ENCODE data around the gene BIN1. TPM values are rescaled to one million over a fixed set of nuclear protein-coding genes. Genes with fewer than 3 reads are reported as not detected.

BIN1 gene
- total RNA-seq, 4 donors from 2014 or later: 36.1 to 101 (median 53.9) TPM

DNA sequence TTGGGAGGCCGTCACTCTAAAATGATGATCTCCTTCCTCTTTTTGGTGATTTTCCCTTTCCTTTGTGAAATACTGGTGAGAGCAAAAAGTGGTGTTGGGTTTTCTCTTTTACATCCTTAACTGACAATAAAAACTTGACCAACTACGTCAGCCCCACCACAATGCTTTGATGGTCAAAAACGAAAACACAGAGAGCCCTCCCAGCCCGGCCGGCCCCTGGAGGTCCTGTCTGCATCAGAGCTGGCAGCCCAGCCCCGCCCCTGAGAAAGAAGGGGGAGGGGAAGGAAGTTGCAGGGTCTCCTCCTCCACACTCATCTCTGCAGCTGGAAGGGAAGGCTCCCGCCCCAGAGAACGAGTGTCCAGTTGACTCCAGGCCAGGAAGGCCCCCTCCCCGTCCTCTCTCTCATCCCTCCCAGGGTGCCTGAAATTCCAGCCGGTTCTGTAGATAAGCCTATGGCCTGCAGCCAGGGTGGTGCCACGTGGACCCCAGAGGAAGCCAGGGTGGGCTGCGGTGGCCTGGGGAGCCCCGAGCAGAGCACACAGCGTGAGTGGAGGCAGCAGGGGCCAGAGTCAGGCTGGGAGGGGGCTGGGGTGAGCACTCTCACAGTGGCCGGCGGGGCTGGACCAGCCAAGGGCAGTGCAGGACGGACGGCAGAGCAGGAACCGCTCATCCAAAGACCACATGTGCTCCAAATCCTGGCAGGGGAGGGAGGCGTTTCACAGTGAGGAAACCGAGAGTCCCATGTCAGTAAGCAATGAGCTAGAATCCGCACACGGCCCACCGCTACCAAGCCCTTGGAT is 19.8 kb downstream of the BIN1 start:
- H3K27ac ChIP-seq: peak overlapping the region in 3 of 4 donors; percentile 78 to 81 (median 78)
- H3K36me3 ChIP-seq: no peaks in the 10 kb centered on the region
- no peaks in the 10 kb centered on the region for H3K27me3 ChIP-seq
- H3K9me3 ChIP-seq: no peaks in the 10 kb centered on the region
- 18 to 26% methylated on average over 3 to 11 of the region's 24 CpGs for WGBS, 2 donors (ENCODE audit: low coverage in 1 of 2)
- TF ChIP-seq, protein P1, sequence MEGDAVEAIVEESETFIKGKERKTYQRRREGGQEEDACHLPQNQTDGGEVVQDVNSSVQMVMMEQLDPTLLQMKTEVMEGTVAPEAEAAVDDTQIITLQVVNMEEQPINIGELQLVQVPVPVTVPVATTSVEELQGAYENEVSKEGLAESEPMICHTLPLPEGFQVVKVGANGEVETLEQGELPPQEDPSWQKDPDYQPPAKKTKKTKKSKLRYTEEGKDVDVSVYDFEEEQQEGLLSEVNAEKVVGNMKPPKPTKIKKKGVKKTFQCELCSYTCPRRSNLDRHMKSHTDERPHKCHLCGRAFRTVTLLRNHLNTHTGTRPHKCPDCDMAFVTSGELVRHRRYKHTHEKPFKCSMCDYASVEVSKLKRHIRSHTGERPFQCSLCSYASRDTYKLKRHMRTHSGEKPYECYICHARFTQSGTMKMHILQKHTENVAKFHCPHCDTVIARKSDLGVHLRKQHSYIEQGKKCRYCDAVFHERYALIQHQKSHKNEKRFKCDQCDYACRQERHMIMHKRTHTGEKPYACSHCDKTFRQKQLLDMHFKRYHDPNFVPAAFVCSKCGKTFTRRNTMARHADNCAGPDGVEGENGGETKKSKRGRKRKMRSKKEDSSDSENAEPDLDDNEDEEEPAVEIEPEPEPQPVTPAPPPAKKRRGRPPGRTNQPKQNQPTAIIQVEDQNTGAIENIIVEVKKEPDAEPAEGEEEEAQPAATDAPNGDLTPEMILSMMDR (IDR thresholded peaks at IDR 0.05): no peak
- TF ChIP-seq POLR2A (IDR thresholded peaks at IDR 0.05) (no peak), POLR2AphosphoS5 (IDR thresholded peaks at IDR 0.05) (no peak), EP300 (IDR thresholded peaks at IDR 0.05) (no peak)
- peak overlapping the region in 1 of 2 donors; percentile 34 for H3K4me3 ChIP-seq
- H3K4me1 ChIP-seq: peaks cover 0 to 84% (median 42%) of the 10 kb centered on the region in 3 donors
- ATAC-seq: peak; percentile 44

- Histone ChIP-seq H3K27ac (peak overlapping the region in 3 of 4 donors; percentile 78 to 82 (median 78)), H3K9me3 (no peaks in the 10 kb centered on the region), H3K27me3 (no peaks in the 10 kb centered on the region), H3K4me1 (peaks cover 0 to 97% (median 56%) of the 10 kb centered on the region in 3 donors), H3K4me3 (no peak overlapping the region), H3K36me3 (no peaks in the 10 kb centered on the region)
- 45 to 100% methylated on average over 2 of the region's 9 CpGs for WGBS, 2 donors (ENCODE audit: low coverage in 1 of 2)
- TF ChIP-seq POLR2AphosphoS5 (IDR thresholded peaks at IDR 0.05) (no peak), POLR2A (IDR thresholded peaks at IDR 0.05) (no peak), EP300 (IDR thresholded peaks at IDR 0.05) (no peak)
- TF ChIP-seq, protein P1 (IDR thresholded peaks at IDR 0.05): no peak
- ATAC-seq: no peak
These were observed 21.7 kb downstream of the BIN1 start for GRCh38 chr2:127085317-127085681.

DNA sequence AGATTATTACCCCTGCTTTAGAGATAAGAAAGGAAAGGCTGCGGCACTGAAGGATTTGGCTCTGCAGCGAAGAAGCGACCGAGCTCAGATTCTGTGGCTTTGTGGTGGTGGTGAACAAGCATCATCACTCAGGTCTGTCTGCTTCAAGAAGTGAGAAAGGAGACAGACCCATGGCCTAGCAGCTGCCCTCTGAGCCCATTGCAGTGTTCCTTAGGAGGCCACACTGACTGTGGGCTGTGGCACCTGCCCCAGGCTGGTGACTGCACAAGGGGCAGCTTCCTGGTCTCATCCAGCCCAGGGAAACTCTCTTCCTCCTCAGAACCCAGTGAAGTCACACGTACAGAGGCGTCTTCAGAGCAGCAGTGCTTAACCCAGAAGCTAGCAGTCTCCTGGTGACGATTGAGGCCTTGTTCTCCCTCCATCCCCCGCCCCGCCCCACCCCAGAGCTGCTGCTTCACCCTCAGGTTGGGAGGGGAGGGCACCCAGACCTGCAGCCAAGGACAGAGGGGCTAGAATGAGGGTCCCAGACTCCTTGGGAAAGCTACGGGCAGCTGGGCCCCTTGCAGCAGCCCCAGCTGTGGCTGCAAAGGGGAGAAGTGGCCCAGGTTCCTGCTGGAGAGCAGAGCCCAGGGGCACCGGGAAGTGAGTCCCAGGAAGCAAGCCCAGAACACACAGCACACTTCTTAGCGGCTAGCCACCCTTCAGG is 22.2 kb downstream of the BIN1 start:
- 40 to 42% methylated on average over 2 of the region's 12 CpGs for WGBS, 2 donors (ENCODE audit: low coverage in 1 of 2)
- Histone ChIP-seq H3K27ac (peak overlapping the region in 3 of 4 donors; percentile 78 to 82 (median 78)), H3K27me3 (no peaks in the 10 kb centered on the region), H3K4me1 (peaks cover 0 to 96% (median 56%) of the 10 kb centered on the region in 3 donors), H3K9me3 (no peaks in the 10 kb centered on the region), H3K4me3 (peak overlapping the region in 1 of 2 donors; percentile 8), H3K36me3 (no peaks in the 10 kb centered on the region)
- no peak for TF ChIP-seq POLR2AphosphoS5 (IDR thresholded peaks at IDR 0.05)
- no peak for TF ChIP-seq POLR2A (IDR thresholded peaks at IDR 0.05)
- TF ChIP-seq, protein P1 (IDR thresholded peaks at IDR 0.05): no peak
- no peak for TF ChIP-seq EP300 (IDR thresholded peaks at IDR 0.05)
- ATAC-seq: no peak

- TF ChIP-seq EP300 (IDR thresholded peaks at IDR 0.05): no peak
- no peak for TF ChIP-seq POLR2A (IDR thresholded peaks at IDR 0.05)
- TF ChIP-seq, protein P1 (IDR thresholded peaks at IDR 0.05): peak in 2 of 4 experiments; percentile 13 to 55
- TF ChIP-seq POLR2AphosphoS5 (IDR thresholded peaks at IDR 0.05): peak; percentile 86
- H3K36me3 ChIP-seq: no peaks in the 10 kb centered on the region
- H3K4me3 ChIP-seq: peak overlapping the region in 1 of 2 donors; percentile 8
- peak; percentile 80 for ATAC-seq
- no peaks in the 10 kb centered on the region for H3K27me3 ChIP-seq
- H3K27ac ChIP-seq: peak overlapping the region in 3 of 4 donors; percentile 78 to 82 (median 78)
- H3K9me3 ChIP-seq: no peaks in the 10 kb centered on the region
- peaks cover 0 to 92% (median 56%) of the 10 kb centered on the region in 3 donors for H3K4me1 ChIP-seq
- 53% methylated on average over 12 of the region's 21 CpGs; no CpG with 5 or more reads in 1 of the 2 donors for WGBS, 2 donors (ENCODE audit: low coverage in 1 of 2)
These were observed 23.0 kb downstream of the BIN1 start for GRCh38 chr2:127083819-127084503.

All from gastroesophageal sphincter (tissue), 4 donors.